IPS-11a (cell line): ENCODE results near the gene IGSF10.

ENCODE experiments used
- H3K4me3 ChIP-seq: one replicate; pipeline ENCODE4 v1.5.1; 2013; ENCODE audit warnings: low read depth, low read length, control low read depth

The IGSF10 gene

DNA sequence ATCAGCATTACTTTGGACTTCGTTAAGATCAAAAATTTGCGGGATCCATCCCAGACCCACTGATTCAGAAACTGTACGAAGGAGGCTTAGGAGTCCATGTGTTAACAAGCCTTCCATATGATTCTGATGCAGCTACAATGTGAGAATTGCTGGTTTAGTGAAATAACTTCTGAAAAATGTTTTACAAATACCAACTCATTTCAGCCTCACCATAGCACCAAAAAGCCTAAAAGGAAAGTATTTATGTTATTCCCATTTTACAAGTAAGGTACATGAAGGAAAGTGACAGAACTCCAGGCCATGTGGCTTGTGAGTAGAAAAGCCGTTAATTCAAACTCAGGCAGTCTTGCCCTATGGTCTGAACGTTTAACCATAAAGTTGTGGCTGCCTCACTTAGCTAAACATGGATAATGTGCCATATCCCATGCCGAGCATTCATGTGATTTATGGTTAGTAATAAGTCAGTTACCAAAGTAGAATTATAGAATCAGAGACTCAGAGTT is 1.5 kb upstream of the IGSF10 start:
- no peak overlapping the region for H3K4me3 ChIP-seq

DNA sequence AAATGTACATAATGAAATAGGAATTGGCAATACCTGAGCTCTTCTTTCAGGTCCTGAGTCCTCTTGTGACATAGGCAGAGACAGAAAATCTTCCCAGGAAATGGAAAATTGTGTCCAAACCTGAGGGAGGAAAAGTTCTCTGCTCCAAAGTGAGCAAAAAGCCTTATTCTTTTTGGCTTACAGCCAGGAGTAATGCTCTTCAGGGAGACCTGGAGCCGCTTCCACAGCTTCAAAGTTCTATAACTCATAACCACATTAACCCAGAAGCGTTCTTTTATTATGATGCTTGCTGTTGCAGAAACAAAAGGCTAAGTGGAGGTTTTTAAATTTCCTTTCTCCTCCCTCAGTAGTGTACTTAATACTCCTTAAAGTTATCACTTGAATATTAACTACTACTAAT is 633 bp downstream of the IGSF10 start:
- H3K4me3 ChIP-seq, result no peak overlapping the region

DNA sequence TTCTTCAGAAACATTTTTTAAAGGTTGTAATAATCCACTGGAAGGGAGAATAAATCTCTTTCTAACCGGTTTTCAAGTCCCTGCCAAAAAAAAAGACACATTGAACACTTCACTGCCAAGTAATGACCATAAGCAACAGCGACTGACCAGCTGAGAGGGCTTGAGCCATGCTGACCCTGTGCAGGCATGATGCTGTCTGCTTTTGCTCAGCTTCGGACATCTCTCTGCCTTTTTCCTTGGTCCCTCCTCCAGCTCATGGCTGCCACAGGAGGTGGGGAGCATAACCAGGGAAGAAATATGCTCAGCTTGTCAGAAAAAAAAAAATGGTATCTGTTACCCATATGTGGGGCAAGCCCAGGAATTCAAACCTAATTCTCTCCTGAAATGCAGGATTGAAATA is 1.5 kb downstream of the IGSF10 start:
- no peak overlapping the region for H3K4me3 ChIP-seq

DNA sequence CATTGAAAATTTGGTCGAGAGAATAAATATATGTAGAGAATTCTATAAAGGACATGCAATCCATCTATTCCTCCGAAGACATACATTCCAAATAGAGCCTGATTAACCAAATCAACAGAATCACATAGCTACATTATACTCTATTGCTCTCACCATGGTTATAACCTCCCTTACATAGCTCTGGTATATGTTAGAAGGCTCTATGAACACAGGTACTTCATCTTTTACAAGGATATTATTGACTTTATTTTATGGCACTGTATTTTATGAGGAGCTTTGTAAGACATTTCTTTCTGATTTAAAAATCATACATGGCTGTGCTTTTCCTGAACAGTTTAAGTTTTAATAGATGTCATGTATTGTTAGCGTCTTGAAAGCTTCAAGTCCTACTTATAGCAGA is 4.8 kb downstream of the IGSF10 start:
- H3K4me3 ChIP-seq, result no peak overlapping the region

DNA sequence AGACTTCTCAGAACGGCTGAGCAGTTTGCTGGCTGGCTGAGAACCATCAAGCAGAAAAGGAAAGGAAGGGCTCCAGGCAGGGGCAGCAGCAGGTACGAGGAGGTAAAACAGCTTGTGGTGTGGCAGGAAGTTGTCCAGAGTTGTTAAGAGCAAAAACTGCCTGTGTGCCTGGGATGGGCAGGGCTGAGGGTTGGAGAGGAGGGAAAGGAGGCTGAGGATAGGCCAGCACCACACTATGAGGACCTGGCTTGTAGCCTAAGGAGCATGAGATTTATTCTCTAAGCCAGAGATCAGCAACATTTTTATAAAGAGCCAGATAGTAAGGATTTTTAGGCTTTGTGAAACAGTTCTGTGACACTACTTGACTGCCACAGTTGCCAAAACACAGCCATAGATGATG is 8.0 kb downstream of the IGSF10 start:
- H3K4me3 ChIP-seq, result no peak overlapping the region

DNA sequence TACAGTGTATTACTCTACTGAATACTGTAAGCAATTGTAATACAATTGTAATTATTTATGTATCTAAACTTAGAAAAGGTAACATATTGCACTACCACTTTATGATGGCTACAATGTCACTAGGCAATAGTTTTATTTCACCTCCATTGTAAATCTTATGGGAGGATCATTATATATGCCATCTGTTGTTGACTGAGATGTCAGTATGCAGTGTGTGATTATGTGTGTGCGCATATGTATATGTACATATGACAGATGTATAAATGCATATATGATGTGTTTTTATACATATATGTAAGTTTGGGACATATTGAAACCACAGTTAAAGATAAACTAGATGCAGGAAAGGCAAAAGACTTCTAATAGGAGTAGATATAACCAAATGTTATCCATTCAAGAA is 8.5 kb downstream of the IGSF10 start:
- no peak overlapping the region for H3K4me3 ChIP-seq

DNA sequence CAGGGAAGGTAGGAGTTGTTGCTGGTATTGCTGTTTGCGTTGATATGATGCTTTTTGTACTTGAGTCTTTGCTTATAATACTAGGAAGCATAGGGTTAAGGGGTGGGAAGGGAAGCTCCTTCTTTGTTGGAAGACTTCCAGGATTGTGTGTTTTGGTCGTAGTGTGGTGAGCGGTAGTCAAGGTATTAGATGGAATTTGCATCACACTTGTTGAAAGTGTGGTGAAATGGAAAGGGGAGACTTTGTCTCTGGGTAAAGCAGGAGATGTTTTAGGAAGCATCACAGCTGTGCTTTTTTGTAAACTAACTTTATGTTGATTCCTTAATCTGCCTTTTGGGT is 14.9 kb downstream of the IGSF10 start:
- no peak overlapping the region for H3K4me3 ChIP-seq

DNA sequence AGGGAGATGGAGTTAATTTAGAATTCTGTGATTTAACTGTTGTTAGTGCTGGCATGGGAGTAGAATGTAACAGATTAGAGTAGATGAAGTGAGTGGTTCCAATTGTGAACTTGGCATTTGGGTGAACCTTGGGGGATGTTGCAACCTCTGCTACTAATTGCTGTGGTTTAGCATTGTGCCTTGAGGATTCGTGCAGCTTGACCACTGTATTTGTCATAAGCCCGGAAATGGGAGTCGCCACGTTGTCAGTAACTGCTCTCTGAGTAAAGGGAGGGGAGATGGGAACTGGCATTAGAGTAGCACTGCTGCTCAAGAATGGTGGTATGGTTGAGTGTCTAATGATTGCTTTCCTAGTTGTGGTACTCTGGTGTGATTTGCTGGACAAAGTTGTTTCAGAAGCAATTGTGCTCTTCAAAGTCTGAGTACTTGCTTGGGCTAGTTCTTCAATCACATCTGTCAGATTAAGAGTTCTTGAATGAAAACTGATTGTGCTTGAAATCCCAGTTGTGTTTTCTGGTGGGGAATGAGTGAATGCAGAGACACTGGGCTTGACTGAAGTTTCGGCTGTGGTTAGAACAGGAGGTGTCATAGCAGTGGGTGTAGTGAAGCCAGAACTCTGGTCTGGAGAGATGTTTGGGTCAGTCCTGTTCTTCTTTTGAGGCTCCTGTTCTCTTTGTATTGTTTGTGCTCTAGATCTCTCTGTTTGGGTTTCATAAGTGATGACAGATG is 15.4 kb downstream of the IGSF10 start:
- H3K4me3 ChIP-seq, result no peak overlapping the region

DNA sequence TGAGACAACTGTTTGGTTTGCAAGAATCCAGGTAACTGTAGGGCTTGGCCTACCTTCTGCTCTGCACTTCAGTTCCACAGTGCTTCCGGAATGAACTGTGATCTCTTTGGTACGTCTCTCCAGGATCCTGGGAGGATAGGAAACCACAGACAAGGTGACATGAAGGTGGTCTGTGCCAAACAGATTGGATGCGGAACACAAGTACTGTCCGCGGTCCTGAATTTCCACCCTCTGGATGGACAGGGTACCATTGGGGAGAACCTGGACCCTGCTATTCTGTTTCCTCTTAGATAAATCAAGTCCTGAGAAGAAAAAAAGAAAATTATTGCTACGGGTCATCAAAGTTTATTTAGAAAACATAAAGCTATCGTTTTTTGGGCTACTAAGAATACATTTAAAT is 17.3 kb downstream of the IGSF10 start:
- no peak overlapping the region for H3K4me3 ChIP-seq

DNA sequence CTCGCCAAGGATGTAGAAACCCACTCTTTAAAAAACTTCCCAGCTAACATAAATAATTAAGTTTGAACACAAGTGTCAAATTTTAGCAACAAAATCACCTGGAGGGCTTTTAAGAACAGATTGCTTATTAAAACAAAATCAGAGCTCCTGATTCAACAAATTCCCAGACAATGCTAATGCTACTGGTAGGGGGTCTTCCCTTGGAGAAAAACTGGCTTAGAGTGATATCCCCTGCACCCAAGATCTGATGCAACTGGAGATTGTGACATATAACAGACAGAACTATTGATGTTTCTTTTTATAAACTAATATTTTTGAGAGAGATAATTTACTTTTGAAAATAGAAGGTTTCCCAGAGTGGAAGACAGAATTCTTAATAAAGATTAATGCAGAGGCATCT is 19.9 kb downstream of the IGSF10 start:
- H3K4me3 ChIP-seq, result no peak overlapping the region

DNA sequence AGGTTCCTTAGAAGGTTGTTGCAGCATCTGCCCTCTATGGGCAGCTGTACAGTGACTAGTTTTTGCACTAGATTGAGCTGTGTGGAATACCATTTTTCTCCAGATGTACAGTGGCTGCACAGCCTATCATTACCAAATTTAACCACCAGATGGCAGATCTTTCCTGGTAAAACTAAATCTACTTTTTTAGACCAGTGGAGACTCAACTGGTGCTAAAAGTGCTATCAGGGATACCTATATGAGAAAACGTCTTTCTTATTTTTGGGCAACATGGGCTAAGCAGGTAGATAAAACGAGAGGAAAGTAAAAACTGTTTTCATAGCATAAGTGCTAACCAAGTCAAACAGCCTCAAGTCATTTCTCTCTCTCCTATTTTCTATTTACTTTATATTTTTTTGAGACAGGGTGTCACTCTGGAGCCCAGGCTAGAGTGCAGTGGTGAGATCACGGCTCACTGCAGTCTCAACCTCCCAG is 21.2 kb downstream of the IGSF10 start:
- H3K4me3 ChIP-seq, result no peak overlapping the region

DNA sequence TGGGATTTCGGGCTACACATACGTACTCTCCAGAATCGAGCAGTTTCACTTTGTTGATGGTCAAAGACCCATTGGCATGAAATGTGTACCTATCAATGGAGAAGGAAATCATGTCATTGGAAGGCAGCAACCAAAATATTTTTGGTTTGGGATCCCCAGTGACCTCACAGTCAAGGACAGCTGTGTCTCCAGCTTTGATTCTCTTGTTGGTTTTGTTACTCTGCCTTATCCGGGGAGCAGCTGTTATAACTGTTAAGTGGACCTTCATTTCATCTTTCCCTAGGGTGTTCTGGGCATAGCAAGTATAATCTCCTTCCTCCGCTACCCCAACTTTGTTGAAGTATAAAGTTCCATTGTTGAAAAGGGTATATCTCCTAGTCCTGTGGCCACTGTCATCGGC is 23.0 kb downstream of the IGSF10 start:
- H3K4me3 ChIP-seq, result no peak overlapping the region

DNA sequence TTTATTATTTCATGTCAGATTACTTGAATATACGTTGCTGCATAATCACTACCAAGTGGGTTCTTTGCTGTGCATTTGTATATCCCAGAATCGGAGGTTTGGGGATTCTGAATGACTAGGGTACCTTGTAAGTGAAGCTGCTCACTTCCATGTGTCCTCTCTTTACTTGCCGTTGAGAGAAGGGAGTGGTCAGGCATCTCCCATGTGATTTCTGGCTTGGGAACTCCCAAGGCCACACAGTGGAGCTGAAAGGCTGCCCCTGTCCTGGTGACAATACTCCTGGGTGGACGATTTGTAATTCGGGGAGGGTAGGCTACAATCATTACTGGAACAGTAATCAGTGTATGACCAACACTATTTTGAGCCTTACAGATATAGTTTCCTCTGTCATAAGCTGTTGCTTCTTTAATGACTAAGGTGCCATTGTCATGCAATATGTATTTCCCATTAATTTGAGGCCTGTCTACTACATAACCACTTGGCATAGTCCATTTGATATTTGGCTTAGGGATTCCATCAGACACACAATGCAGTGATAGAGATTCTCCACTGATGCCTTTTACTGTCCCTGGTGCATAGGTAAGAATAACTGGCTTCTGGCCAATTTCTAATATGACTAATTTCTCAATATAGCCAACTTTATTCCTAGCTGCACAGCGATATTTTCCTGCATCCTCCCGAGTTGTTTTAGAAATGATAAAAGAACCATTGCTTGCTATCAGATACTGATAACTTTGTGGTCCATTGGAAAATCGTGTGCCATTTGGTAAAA is 24.0 kb downstream of the IGSF10 start:
- no peak overlapping the region for H3K4me3 ChIP-seq

DNA sequence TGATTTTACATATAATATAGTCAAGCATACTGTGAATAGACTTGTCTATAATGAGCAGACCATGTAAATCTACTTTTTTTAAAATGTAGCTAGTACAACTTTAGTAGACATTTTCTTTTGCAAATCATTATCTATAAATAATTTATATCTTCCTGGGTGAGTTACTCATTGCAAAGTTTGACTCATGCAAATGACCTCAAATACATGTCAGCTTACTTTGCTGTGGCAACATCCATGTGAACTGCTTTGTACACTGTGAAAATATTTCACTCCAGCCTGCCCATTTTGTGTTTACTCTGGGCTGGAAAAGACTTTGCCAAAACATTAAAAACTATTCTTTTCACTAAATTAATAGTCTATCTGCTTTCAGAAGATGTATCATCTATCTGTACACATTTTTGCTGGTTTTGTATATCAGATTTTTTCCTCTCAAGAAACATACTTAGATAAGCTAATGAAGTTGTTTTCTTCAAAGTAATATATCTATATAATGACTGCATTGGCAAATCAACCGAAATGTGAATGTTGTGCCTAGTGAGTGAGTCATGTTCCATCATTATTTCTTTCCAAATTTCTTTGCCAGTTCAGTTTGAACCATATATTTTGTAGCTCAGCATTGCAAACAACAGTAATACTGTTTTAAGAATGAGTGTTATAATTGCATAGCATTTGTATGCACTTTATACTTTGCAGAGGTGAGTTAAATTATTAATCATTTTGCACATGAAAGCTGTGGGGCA is 26.5 kb downstream of the IGSF10 start:
- H3K4me3 ChIP-seq, result no peak overlapping the region

DNA sequence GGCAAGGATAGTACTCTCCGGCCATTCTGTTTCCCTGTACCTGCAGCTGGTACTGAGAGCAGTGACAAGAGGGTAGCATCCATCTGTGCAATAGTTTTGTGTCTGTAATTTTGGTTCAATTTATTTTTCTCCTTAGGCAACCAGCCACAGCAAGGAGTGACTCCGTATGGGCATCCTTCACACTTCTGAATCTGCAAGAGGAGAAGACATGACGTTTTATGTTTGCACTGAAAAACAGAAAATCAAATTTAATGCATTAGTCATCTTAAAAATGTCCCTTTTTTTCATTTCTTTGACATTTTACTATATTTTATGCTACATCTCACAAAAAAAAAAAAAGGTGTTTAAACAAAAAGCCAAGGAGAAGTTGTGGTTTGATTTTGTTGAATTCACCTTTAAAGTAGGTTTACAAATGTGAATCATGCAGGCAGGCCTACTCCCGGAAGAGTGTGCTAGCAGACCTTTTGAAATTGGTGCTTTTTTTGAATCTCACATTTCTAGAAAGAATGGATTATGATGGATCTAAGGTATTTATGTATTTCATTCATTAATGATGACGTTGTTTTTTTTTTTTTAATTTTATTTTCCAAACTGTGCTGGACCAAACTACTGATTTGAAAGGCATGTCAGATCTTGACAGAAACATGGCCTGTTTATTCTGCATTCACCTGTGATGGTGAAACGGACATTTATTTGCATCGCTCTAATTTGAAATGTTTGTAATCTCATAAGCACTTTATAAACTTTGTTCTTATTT is 28.1 kb downstream of the IGSF10 start:
- H3K4me3 ChIP-seq, result no peak overlapping the region

DNA sequence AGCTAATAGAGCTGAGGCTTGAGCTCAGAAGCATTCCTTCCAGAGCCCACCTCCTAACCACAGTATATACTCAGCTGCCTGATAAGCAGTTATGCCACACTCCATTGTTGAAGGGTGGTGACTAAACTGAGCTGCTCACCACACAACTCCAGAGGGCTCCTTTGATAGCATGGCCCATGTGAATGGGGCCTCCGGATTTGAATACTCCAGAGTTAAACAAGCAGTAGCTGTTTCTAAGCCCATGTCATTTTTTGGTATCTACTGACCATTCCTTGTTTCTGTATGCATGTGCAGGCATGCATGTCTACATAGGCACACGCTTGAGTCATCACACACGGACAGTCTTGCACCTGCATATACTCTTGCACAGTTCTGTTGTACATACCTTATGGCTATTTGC is 28.9 kb downstream of the IGSF10 start:
- no peak overlapping the region for H3K4me3 ChIP-seq

DNA sequence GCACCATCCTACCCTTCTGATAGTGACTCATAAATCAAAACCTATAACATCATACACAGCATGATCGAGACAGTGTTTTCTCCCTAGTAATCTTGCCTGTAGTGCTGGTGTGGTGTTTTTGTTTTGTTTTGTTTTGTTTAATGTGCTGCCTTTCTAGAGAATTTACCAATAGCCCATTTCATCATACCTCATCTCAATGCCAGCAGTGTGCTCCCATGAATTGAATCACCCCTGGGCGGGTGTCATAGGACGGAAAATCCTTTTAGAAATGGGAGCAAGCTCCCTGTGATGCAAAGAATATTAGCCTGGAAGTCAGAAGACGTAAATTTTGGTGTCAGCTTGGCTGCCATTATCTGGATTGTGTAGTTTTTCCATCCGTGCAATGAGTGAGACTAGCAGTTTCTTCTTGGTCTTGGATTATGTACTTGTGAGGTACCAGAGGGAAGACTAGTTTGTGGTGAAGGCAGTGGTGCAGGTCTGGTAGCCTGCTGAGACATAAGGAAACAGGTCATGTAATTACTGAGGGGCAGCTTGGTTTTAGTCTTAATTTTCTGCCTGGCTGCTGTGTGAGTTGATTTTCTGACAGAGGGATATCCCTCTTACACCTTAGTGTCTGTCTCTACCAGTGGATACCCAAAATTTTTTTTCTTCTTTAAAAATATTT is 29.9 kb downstream of the IGSF10 start:
- H3K4me3 ChIP-seq, result no peak overlapping the region

DNA sequence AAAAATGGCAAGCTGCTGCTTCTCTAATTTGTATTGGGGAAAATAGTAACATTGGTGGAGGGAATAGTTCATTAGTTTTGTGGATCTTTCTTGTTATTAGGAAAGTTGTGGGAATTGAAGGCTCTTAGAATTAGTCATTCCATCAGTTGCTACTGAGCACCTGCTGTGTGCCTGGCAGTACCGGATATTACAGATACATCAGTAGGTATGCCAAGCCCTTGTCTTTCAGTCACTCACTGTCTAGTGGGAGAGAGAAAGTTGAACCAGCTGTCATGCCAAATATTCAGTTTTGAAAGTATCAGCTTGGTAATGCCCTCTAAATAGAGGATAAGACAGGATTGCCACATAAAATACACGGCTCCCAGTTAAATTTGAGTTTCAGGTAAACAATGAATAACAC is 32.5 kb downstream of the IGSF10 start:
- H3K4me3 ChIP-seq, result no peak overlapping the region

DNA sequence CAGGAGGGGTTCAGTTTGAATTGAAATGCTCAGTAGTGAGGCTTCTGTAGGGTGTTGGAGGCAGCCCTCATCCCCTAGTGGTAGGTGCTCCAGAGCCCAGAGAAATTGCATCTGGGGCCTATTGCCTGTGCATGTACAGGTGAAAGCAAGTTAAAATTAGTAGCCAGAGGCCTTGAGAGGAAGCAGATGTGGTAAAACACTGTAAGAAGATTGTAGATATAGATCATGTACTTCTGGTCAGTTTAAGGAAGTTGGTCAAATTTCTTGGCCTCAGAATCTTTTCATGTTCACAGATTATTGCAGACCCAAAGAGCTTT is 34.6 kb downstream of the IGSF10 start:
- H3K4me3 ChIP-seq, result no peak overlapping the region

DNA sequence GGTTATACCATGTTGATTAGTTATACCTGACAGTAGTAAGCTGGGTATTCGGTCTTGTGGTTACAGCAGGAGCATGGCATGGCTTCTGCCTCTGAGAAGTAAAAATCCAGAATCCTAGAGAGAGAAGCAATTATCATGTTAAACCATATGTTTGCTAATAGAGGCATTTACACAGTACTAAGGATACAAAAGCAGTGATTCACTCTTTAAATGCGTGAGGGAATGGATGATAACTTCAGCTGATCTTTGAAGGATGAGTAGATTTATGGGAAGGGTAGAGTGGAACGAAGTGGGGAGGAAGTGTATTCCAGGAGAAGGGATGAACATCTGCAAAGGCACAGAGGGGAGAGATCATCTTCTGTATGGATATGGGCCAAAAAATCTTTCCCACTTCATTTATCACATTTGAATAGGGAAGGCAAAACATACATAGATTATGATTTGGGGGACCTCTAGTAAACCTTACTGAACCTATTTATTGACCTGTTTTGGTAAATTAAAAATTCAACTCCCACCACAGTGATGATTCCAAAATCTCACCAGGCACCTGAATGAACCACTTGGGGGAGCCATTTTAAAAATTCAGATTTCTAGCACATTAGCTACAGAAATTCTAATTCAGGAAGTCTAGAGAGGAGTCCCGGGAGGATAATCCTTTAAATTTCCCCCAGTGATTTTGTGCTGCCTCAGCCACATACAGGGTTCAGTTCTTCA is 35.1 kb downstream of the IGSF10 start:
- no peak overlapping the region for H3K4me3 ChIP-seq
